ENCODE data around the gene ASCL2.

DNA sequence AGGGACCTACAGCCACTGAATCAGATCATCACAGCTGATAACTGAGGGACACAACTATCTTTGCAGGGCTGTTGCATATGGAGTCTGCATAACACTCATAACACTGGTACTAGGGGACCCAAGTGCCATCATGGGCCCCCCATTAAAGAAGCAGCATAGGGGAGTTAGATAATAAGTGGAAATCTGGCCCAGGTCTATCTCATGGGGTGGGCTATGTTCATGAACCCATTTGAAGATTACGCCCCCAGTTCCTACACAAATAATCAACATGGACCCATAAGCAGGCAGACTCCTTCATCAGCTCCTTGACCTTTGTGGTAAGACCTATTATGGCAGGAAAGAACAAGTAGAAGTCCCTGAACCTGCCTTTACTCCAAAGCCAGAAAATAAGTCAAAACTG, 48.8 kb downstream of the ASCL2 start:
- TF ChIP-seq, protein P1, sequence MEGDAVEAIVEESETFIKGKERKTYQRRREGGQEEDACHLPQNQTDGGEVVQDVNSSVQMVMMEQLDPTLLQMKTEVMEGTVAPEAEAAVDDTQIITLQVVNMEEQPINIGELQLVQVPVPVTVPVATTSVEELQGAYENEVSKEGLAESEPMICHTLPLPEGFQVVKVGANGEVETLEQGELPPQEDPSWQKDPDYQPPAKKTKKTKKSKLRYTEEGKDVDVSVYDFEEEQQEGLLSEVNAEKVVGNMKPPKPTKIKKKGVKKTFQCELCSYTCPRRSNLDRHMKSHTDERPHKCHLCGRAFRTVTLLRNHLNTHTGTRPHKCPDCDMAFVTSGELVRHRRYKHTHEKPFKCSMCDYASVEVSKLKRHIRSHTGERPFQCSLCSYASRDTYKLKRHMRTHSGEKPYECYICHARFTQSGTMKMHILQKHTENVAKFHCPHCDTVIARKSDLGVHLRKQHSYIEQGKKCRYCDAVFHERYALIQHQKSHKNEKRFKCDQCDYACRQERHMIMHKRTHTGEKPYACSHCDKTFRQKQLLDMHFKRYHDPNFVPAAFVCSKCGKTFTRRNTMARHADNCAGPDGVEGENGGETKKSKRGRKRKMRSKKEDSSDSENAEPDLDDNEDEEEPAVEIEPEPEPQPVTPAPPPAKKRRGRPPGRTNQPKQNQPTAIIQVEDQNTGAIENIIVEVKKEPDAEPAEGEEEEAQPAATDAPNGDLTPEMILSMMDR (IDR thresholded peaks at IDR 0.05): no peak
- TF ChIP-seq POLR2A (IDR thresholded peaks at IDR 0.05): no peak

Measured in uterus (tissue), 2 donors.